ENCODE results near the gene SPATS2L.

SPATS2L gene

DNA sequence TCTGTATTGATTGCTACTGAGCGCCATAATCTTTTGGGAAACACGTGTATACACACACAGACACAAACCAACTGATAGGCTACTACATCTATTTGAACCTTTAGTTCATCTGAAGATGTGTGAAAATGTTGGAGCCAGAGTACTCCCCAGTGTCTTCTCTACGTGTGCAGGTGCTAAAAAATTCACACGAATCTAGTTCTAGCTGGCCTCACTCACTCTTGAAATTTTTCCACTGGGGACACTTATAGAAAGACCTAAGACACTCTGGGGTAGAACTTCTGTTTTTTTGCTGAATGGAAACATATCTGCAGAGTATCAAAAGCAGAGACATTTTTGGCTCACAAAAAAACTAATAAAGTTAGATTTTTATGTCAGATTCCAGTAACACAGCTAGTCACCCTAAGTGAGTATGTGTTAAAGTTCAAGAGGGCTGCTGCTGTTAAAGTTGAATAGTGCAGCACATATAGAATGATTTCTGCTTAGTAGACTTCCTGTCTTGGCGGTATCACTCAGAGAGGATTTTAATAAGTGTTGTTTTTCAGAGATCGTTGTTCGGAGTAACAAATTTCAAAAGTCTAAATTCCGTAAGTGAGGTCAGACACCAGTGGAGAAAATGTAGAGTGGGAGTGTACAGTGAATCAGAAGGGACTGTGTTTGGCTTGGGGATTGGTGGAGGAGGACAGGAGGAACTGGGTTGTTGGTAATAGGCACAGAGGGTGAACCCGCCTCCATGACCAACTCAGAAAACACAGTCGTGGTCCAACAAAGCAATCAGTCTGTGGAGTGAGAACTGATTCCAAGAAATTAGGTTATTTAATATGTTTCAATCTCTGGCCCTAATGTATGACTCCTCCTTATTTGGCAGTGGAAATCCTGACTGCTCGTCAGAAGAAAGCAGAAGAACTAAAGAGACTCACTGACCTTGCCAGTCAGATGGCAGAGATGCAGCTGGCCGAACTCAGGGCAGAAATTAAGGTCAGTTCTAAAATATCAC lies 160.2 kb downstream of the SPATS2L start:
- peak in 1 of 2 experiments; percentile 16 for DNase-seq (ENCODE audit: low read depth in 2 of 2)

GRCh38 chr2:200467806-200468681 lies 161.6 kb downstream of the SPATS2L start:
- DNase-seq (ENCODE audit: low read depth in 2 of 2): no peak

- DNase-seq (ENCODE audit: low read depth in 2 of 2): no peak
Observed at GRCh38 chr2:200469708-200470211, 163.3 kb downstream of the SPATS2L start.

DNA sequence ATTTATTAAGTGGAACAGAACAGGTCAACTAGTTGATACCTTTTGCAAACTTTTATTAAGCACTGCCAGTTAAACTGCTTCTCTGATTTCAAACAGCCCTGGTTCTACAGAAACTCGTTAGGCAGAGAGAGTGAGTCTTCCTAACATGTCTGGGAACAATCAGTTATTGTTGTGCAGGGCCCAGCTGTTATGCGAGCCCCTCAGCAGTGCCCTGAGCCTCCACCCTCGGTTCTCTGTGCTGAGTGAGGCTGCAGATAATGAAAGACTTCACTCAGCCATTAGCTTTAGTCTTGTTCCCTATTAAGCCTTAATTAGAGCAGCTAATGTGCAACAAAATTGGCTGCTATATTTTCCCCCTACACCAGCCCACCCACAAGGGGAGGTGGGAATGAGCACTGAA lies 163.7 kb downstream of the SPATS2L start:
- no peak for DNase-seq (ENCODE audit: low read depth in 2 of 2)

DNA sequence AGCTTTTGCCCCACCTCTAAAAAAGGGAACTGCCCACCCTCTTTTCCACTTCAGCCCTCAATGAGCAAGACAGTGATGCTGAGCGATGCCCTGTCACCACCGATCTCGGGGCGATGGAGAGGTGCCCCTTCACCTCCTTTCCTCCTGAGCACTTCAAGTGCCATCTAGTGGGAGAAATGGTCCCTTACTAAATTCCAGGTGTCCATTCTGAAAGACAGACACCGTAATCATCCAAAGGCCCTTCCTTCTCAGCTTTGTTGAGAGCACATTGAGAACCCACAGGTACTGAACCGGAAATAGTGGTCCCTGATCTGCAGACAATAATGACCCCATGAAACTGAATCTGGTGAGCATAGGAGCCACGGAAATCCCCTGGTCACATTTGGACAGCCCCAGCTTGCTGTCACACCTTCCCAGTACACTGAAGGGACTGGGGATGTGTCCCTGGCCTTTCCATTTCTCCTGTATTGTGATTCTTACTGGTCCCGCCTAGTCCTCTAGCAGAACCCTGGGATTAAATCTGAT lies 164.9 kb downstream of the SPATS2L start:
- DNase-seq (ENCODE audit: low read depth in 2 of 2): peak in 1 of 2 experiments; percentile 27

DNA sequence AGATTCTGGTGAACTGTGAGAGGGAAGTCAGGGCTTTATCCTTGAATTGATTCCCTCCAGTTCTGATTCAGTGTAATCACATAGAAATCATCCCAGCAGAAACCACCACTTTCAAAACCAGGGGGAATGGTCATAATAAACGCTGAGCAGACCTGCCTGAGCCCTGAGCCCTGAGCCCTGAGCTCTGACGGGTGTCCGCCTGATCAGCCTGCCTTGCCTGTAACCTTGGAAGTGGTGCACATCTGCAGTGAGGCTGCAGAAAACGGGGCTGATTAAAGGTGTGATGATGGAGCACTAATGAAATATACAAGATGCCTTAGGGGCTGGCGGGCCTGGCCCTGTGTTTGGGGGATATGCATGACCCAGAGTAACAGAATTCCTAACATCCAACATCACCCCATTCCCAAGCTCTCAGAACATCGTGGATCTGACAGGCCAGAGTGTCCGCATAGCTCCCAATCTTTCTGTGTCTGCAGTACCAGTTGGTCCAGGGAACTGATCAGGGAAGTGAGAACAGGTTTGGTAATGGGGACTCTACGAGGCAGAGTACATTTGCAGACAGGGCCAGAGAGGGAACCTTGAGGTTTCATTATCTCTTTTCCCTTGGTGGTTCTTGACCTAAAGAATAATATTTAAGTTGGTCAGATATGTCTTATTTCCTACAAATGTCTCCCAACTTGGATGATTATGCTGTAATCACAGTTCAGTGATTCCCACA lies 165.6 kb downstream of the SPATS2L start:
- no peak for DNase-seq (ENCODE audit: low read depth in 2 of 2)

DNA sequence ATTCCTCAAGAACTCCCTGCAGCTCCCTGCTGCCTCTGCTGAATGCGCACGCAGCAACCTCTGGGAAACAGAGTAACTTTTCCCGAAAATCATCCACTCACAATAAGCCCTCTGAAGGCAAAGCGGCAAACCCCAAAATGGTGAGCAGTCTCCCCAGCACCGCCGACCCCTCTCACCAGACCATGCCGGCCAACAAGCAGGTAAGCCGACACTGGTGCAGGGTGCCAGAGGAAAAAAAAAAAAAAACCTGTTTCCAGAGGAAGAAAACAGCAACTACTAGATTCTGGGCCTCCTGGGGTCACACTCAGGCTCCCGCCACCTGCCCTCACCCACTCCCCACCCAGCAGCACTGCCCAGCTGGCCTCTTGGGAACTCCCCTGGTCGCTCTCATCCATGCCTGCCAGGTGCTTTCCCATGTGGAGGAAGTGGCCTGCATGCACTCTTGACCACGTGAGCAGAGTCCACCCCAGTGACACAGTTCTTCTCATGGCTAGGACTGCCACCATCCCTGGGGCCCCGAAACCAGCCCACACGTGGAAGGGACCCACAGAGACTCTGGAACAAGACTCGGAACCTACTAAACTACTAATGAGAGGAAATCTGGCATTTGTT lies 166.5 kb downstream of the SPATS2L start:
- DNase-seq (ENCODE audit: low read depth in 2 of 2): no peak

DNA sequence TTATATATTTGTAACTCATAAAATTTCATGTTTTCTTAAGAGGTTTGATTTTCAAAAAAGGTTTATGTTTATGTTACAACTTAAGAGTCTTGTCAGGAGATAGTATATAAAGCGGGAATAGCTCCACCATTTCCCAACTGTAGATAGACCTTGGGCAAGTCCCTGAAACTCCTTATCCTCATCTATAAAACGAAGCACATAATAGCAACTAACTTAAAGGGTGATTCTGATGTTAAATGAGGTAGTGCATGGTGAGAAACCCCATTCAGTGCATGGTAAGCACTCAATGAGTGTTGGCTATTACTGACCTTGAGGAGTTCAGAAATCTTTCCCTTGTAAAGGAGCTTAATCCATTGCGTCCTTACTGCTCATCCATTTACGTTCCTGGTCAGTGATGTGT lies 169.3 kb downstream of the SPATS2L start:
- no peak for DNase-seq (ENCODE audit: low read depth in 2 of 2)

DNA sequence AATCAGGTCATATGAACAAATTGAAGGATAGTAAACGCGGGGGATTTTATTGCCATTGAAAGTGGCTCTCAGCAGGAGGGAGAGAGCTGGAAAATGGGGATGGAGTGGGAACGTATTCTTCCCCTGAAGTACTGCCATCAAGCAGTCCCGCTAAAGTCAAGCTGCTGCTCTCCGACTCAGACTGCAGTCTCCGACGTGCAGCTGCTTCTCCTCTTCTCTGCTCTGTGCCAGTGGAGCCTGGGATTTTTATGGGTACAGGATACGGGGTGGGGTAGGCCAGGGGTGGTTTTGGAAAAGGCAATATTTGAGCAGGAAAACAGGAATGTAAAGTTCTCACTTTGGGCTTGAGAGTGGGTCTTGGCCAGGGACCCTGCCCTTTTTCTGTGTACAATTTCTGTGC lies 170.3 kb downstream of the SPATS2L start:
- no peak for DNase-seq (ENCODE audit: low read depth in 2 of 2)

DNA sequence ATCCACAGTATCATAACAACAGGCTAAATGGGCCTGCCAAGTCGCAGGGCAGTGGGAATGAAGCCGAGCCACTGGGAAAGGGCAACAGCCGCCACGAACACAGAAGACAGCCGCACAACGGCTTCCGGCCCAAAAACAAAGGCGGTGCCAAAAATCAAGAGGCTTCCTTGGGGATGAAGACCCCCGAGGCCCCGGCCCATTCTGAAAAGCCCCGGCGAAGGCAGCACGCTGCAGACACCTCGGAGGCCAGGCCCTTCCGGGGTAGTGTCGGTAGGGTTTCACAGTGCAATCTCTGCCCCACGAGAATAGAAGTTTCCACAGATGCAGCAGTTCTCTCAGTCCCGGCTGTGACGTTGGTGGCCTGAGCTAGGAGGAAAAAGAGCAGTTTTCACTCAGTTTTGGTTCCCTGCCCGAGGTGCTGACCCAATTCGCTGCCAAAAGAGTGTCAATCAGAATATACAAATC lies 171.2 kb downstream of the SPATS2L start:
- no peak for DNase-seq (ENCODE audit: low read depth in 2 of 2)

GRCh38 chr2:200479692-200480265 lies 173.3 kb downstream of the SPATS2L start:
- no peak for DNase-seq (ENCODE audit: low read depth in 2 of 2)

GRCh38 chr2:200482194-200482593 lies 175.7 kb downstream of the SPATS2L start:
- no peak for DNase-seq (ENCODE audit: low read depth in 2 of 2)

GRCh38 chr2:200483729-200484198 lies 177.3 kb downstream of the SPATS2L start:
- no peak for DNase-seq (ENCODE audit: low read depth in 2 of 2)

DNA sequence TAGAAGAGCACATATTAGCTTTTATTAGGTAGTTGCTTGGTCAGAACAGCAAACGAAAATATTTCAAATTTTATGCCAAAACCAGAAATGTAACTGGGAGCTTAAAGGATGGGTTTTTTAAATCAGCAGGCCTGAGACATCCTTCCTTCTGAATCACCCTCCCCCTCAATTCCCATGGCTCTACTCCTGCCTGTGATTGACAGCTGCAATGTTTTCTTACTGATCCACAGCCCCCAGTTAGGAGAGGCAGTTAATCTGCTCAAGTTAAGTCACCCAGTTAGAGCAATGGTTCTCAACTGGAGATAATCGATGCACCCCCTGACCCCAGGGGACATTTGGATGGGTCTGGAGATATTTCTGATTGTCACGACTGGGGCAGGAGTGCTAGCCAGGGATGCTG lies 178.4 kb downstream of the SPATS2L start:
- DNase-seq (ENCODE audit: low read depth in 2 of 2): no peak

- DNase-seq (ENCODE audit: low read depth in 2 of 2): no peak
Observed at GRCh38 chr2:200486529-200486928, 180.0 kb downstream of the SPATS2L start.

DNA sequence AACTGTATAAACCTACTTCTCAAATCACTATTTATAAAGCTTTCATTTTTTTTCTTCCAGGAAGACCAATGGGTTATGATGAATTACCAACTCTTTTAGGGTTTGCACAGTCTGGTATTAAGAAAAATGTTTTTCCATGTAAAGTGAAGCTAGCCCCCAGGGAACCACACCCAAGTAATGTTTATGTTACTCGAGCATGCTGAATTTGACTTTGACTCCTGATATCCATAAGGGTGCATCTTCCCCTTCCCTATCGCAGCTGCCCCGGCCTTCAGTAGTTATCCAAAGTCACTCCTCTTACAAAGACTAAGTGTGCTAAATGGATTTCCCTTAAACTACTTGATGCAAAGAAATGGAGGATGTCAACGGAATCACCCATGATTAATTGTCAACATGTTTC lies 181.7 kb downstream of the SPATS2L start:
- DNase-seq (ENCODE audit: low read depth in 2 of 2): no peak

DNA sequence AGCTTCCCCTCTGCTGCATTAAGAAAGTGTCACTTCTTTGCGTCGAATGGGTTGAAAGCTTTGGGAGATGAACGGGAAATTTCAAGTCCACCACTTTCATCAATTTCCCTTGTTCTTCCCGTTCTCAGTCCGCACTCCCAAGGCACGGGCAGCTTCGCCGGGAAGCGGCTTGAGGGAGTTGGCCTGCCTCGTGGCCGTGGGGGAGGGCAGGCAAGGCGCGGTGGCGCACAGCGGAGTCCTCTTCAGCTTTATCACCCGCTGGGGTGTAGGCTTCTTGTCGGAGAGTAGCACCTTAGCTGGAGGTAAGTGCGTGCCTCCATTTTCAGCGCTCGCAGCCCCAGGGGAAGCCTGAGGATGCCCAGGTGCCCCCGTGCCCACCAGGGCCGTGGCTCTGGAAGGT lies 183.5 kb downstream of the SPATS2L start:
- DNase-seq (ENCODE audit: low read depth in 2 of 2): no peak

DNA sequence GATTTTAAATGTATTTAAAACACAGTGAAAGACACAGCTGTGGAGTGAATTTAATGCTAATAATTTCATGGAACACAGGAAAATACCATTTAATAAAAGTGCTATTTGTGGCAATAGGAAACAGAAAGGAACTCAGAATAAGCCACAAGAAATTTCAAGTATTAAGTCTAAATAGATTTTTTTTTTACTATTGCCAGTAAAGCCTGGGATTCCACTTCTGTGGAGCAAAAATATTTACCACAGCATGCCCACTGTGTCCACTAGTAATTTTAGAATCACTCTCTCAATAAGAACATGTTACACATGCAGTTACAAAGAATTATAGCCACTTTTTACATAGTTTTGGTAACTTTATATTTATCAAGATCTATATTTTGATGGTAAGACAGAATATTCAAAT lies 186.2 kb downstream of the SPATS2L start:
- no peak for DNase-seq (ENCODE audit: low read depth in 2 of 2)

GRCh38 chr2:200494048-200494447 lies 187.6 kb downstream of the SPATS2L start:
- DNase-seq (ENCODE audit: low read depth in 2 of 2): no peak

DNA sequence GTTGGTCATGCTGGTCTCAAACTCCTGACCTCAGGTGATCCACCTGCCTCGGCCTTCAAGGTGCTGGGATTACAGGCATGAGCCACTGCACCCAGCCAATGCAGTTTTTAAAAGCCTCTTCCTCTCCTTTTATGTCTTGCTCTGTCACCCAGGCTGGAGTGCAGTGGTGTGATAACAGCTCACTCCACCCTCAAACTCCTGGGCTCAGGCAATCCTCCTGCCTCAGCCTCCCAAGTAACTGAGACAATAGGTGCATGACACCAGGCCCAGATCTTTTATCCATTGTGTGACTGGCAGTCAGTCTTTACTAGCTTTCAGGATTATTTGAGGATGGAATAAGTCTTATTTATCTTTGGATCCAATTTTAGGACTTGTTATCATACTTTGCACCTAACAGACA lies 190.2 kb downstream of the SPATS2L start:
- DNase-seq (ENCODE audit: low read depth in 2 of 2): no peak

Data from stimulated activated CD4-positive, alpha-beta T cell treated with anti-CD3 and anti-CD28 coated beads, Interleukin-12 subunit alpha, Interleukin-12 subunit beta, amount 100 ng/mL, for 24 hours (primary cell).